ENCODE measurements around the gene NDUFV2.

NDUFV2 gene

GRCh38 chr18:9106094-9106493 lies 3.6 kb downstream of the NDUFV2 start:
- no peak overlapping the region for H3K27ac ChIP-seq (replicated peaks; ENCODE audit: low read length)

GRCh38 chr18:9106800-9107584 lies 4.5 kb downstream of the NDUFV2 start:
- no peak overlapping the region for H3K4ac ChIP-seq (ENCODE audit: low read length)
- no peak overlapping the region for H2AFZ ChIP-seq (ENCODE audit: low read length)
- H2BK5ac ChIP-seq (ENCODE audit: low read length) = no peak overlapping the region
- no peaks in the 10 kb centered on the region for H3K27me3 ChIP-seq (ENCODE audit: control insufficient read depth in 3 of 3, insufficient read depth in 3 of 3, low read depth in 1 of 3, low read length in 3 of 3)
- no peak overlapping the region for H3K27ac ChIP-seq (replicated peaks; ENCODE audit: low read length)
- no peak for DNase-seq (ENCODE audit: low spot score)
- H2AK5ac ChIP-seq (ENCODE audit: low read depth, low read length) = no peak overlapping the region
- no peak overlapping the region for H2BK120ac ChIP-seq (ENCODE audit: low read depth, low read length)
- H3K4me2 ChIP-seq (ENCODE audit: insufficient read depth, low read length, poor library complexity, severe bottlenecking) = no peak overlapping the region
- no peak overlapping the region for H3K18ac ChIP-seq (ENCODE audit: low read length)
- H4K8ac ChIP-seq (ENCODE audit: low read depth, low read length) = no peak overlapping the region
- H3K4me3 ChIP-seq (ENCODE audit: low read length in 2 of 2) = no peak overlapping the region
- H3K9ac ChIP-seq (ENCODE audit: low read depth, low read length, poor library complexity) = no peak overlapping the region
- peaks cover 1 to 71% of the 10 kb centered on the region in 2 donors for H3K36me3 ChIP-seq (replicated peaks in 1 of 2; ENCODE audit: control insufficient read depth in 2 of 2, insufficient read depth in 2 of 2, low read length in 2 of 2)
- H3K4me1 ChIP-seq (ENCODE audit: control insufficient read depth in 2 of 2, insufficient read depth in 1 of 2, low read depth in 1 of 2, low read length in 2 of 2) = peaks cover 6 to 25% of the 10 kb centered on the region in 2 donors
- no peaks in the 10 kb centered on the region for H3K79me1 ChIP-seq (ENCODE audit: low read depth, low read length)
- H3K9me3 ChIP-seq (replicated peaks in 1 of 2; ENCODE audit: control insufficient read depth in 2 of 2, insufficient read depth in 1 of 2, low read depth in 1 of 2, low read length in 2 of 2) = peaks cover 0 to 5% of the 10 kb centered on the region in 2 donors
- no CpG with 5 or more reads among the region's 4 CpGs for WGBS, 2 donors (ENCODE audit: extremely low coverage in 2 of 2, insufficient read length in 2 of 2, insufficient replicate concordance in 1 of 2)
- H3K14ac ChIP-seq (ENCODE audit: low read length) = no peak overlapping the region
- H4K91ac ChIP-seq (ENCODE audit: low read depth, low read length, poor library complexity) = no peak overlapping the region
- H2BK12ac ChIP-seq (ENCODE audit: low read length) = no peak overlapping the region
- H3K23ac ChIP-seq (ENCODE audit: low read depth, low read length, poor library complexity) = no peak overlapping the region
- H2BK15ac ChIP-seq (ENCODE audit: low read length) = no peak overlapping the region

More at GRCh38 chr18:9106094-9106493, 3.6 kb downstream of the NDUFV2 start:
- no peak overlapping the region for H2AFZ ChIP-seq (ENCODE audit: low read length)
- no peak overlapping the region for H2BK12ac ChIP-seq (ENCODE audit: low read length)
- no peak overlapping the region for H2BK5ac ChIP-seq (ENCODE audit: low read length)
- no peak overlapping the region for H3K14ac ChIP-seq (ENCODE audit: low read length)
- H3K4ac ChIP-seq (ENCODE audit: low read length) = no peak overlapping the region
- no peak overlapping the region for H4K8ac ChIP-seq (ENCODE audit: low read depth, low read length)
- H4K91ac ChIP-seq (ENCODE audit: low read depth, low read length, poor library complexity) = no peak overlapping the region
- H3K4me1 ChIP-seq (ENCODE audit: control insufficient read depth in 2 of 2, insufficient read depth in 1 of 2, low read depth in 1 of 2, low read length in 2 of 2) = peaks cover 6 to 25% of the 10 kb centered on the region in 2 donors
- H3K9ac ChIP-seq (ENCODE audit: low read depth, low read length, poor library complexity) = no peak overlapping the region
- no peaks in the 10 kb centered on the region for H3K9me3 ChIP-seq (replicated peaks in 1 of 2; ENCODE audit: control insufficient read depth in 2 of 2, insufficient read depth in 1 of 2, low read depth in 1 of 2, low read length in 2 of 2)
- no peaks in the 10 kb centered on the region for H3K79me1 ChIP-seq (ENCODE audit: low read depth, low read length)
- H2BK120ac ChIP-seq (ENCODE audit: low read depth, low read length) = no peak overlapping the region
- no peak overlapping the region for H2BK15ac ChIP-seq (ENCODE audit: low read length)
- H3K23ac ChIP-seq (ENCODE audit: low read depth, low read length, poor library complexity) = no peak overlapping the region
- no peak overlapping the region for H3K4me3 ChIP-seq (ENCODE audit: low read length in 2 of 2)
- WGBS, 2 donors (ENCODE audit: extremely low coverage in 2 of 2, insufficient read length in 2 of 2, insufficient replicate concordance in 1 of 2) = no CpG with 5 or more reads among the region's 1 CpG
- DNase-seq (ENCODE audit: low spot score) = no peak
- H2AK5ac ChIP-seq (ENCODE audit: low read depth, low read length) = no peak overlapping the region
- H3K4me2 ChIP-seq (ENCODE audit: insufficient read depth, low read length, poor library complexity, severe bottlenecking) = no peak overlapping the region
- peaks cover 1 to 63% of the 10 kb centered on the region in 2 donors for H3K36me3 ChIP-seq (replicated peaks in 1 of 2; ENCODE audit: control insufficient read depth in 2 of 2, insufficient read depth in 2 of 2, low read length in 2 of 2)
- H3K27me3 ChIP-seq (ENCODE audit: control insufficient read depth in 3 of 3, insufficient read depth in 3 of 3, low read depth in 1 of 3, low read length in 3 of 3) = no peaks in the 10 kb centered on the region
- H3K18ac ChIP-seq (ENCODE audit: low read length) = no peak overlapping the region

DNA sequence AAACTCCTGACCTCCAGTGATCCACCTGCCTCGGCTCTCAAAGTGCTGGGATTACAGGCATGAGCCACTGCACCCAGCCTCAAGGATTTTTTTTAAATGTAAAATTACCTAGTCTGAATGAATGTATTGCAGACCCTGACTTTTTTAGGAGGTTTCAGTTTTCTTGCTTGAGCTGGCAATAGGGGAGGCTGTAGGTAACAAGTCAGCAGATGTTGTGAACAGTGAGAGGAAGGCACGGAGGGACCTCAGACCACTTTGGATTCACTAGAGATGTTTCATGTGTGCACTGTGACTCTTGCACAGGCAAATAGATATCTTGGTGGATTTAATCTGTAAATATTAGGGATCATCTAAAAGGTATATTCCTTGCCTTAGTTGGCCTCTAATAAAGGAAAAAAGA lies 6.4 kb downstream of the NDUFV2 start:
- H3K27me3 ChIP-seq (ENCODE audit: control insufficient read depth in 3 of 3, insufficient read depth in 3 of 3, low read depth in 1 of 3, low read length in 3 of 3) = no peaks in the 10 kb centered on the region
- H3K9ac ChIP-seq (ENCODE audit: low read depth, low read length, poor library complexity) = no peak overlapping the region
- H3K23ac ChIP-seq (ENCODE audit: low read depth, low read length, poor library complexity) = no peak overlapping the region
- H2AFZ ChIP-seq (ENCODE audit: low read length) = no peak overlapping the region
- peaks cover 6 to 25% of the 10 kb centered on the region in 2 donors for H3K4me1 ChIP-seq (ENCODE audit: control insufficient read depth in 2 of 2, insufficient read depth in 1 of 2, low read depth in 1 of 2, low read length in 2 of 2)
- no peak overlapping the region for H4K91ac ChIP-seq (ENCODE audit: low read depth, low read length, poor library complexity)
- no peak overlapping the region for H2BK5ac ChIP-seq (ENCODE audit: low read length)
- H2BK12ac ChIP-seq (ENCODE audit: low read length) = no peak overlapping the region
- H3K14ac ChIP-seq (ENCODE audit: low read length) = no peak overlapping the region
- H3K9me3 ChIP-seq (replicated peaks in 1 of 2; ENCODE audit: control insufficient read depth in 2 of 2, insufficient read depth in 1 of 2, low read depth in 1 of 2, low read length in 2 of 2) = peaks cover 0 to 5% of the 10 kb centered on the region in 2 donors
- H2BK15ac ChIP-seq (ENCODE audit: low read length) = no peak overlapping the region
- no peak overlapping the region for H2AK5ac ChIP-seq (ENCODE audit: low read depth, low read length)
- H4K8ac ChIP-seq (ENCODE audit: low read depth, low read length) = no peak overlapping the region
- H3K18ac ChIP-seq (ENCODE audit: low read length) = no peak overlapping the region
- H3K4me2 ChIP-seq (ENCODE audit: insufficient read depth, low read length, poor library complexity, severe bottlenecking) = no peak overlapping the region
- no peak overlapping the region for H2BK120ac ChIP-seq (ENCODE audit: low read depth, low read length)
- no peak overlapping the region for H3K27ac ChIP-seq (replicated peaks; ENCODE audit: low read length)
- no peak for DNase-seq (ENCODE audit: low spot score)
- H3K4ac ChIP-seq (ENCODE audit: low read length) = no peak overlapping the region
- H3K36me3 ChIP-seq (replicated peaks in 1 of 2; ENCODE audit: control insufficient read depth in 2 of 2, insufficient read depth in 2 of 2, low read length in 2 of 2) = peaks cover 1 to 89% of the 10 kb centered on the region in 2 donors
- no peak overlapping the region for H3K4me3 ChIP-seq (ENCODE audit: low read length in 2 of 2)
- WGBS, 2 donors (ENCODE audit: extremely low coverage in 2 of 2, insufficient read length in 2 of 2, insufficient replicate concordance in 1 of 2) = no CpG with 5 or more reads among the region's 2 CpGs
- H3K79me1 ChIP-seq (ENCODE audit: low read depth, low read length) = no peaks in the 10 kb centered on the region

DNA sequence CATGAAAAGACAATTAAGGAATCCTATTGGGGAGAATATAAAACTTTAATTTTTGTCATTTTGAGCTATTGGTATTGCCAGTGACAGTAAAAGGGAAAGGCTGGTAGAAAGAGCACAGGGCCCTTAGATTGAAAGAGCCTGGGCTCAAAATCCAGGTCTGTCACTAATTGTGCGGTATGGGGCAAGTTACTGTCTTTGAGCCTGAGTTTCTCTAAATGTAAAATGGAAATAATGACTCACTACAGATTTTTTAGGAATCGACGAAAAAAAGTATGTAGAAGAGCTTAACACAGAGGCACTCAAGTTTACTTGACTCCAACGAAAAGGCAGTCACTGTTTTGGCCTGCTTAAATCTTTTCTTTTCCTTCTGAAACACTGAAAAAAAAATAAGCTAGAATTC lies 7.0 kb downstream of the NDUFV2 start:
- H3K36me3 ChIP-seq (replicated peaks in 1 of 2; ENCODE audit: control insufficient read depth in 2 of 2, insufficient read depth in 2 of 2, low read length in 2 of 2) = peaks cover 1 to 85% of the 10 kb centered on the region in 2 donors
- H3K4me2 ChIP-seq (ENCODE audit: insufficient read depth, low read length, poor library complexity, severe bottlenecking) = no peak overlapping the region
- no peak overlapping the region for H3K4me3 ChIP-seq (ENCODE audit: low read length in 2 of 2)
- H3K79me1 ChIP-seq (ENCODE audit: low read depth, low read length) = no peaks in the 10 kb centered on the region
- no peaks in the 10 kb centered on the region for H3K27me3 ChIP-seq (ENCODE audit: control insufficient read depth in 3 of 3, insufficient read depth in 3 of 3, low read depth in 1 of 3, low read length in 3 of 3)
- no peak overlapping the region for H2BK5ac ChIP-seq (ENCODE audit: low read length)
- H2AFZ ChIP-seq (ENCODE audit: low read length) = no peak overlapping the region
- H2BK12ac ChIP-seq (ENCODE audit: low read length) = no peak overlapping the region
- H2BK120ac ChIP-seq (ENCODE audit: low read depth, low read length) = no peak overlapping the region
- H3K9me3 ChIP-seq (replicated peaks in 1 of 2; ENCODE audit: control insufficient read depth in 2 of 2, insufficient read depth in 1 of 2, low read depth in 1 of 2, low read length in 2 of 2) = peaks cover 0 to 5% of the 10 kb centered on the region in 2 donors
- no peak overlapping the region for H3K27ac ChIP-seq (replicated peaks; ENCODE audit: low read length)
- H3K4me1 ChIP-seq (ENCODE audit: control insufficient read depth in 2 of 2, insufficient read depth in 1 of 2, low read depth in 1 of 2, low read length in 2 of 2) = peaks cover 6 to 19% of the 10 kb centered on the region in 2 donors
- H2BK15ac ChIP-seq (ENCODE audit: low read length) = no peak overlapping the region
- no peak overlapping the region for H4K8ac ChIP-seq (ENCODE audit: low read depth, low read length)
- no peak overlapping the region for H3K14ac ChIP-seq (ENCODE audit: low read length)
- H3K18ac ChIP-seq (ENCODE audit: low read length) = no peak overlapping the region
- no peak overlapping the region for H4K91ac ChIP-seq (ENCODE audit: low read depth, low read length, poor library complexity)
- no peak overlapping the region for H3K23ac ChIP-seq (ENCODE audit: low read depth, low read length, poor library complexity)
- DNase-seq (ENCODE audit: low spot score) = no peak
- WGBS, 2 donors (ENCODE audit: extremely low coverage in 2 of 2, insufficient read length in 2 of 2, insufficient replicate concordance in 1 of 2) = no CpG with 5 or more reads among the region's 4 CpGs
- H2AK5ac ChIP-seq (ENCODE audit: low read depth, low read length) = no peak overlapping the region
- no peak overlapping the region for H3K9ac ChIP-seq (ENCODE audit: low read depth, low read length, poor library complexity)
- H3K4ac ChIP-seq (ENCODE audit: low read length) = no peak overlapping the region

All from neuronal stem cell (in vitro differentiated cells).